Sigmoid colon (tissue), 7 donors: Measurements from ENCODE around the gene UNC5A. TPM values are rescaled to one million over a fixed set of nuclear protein-coding genes. Genes with fewer than 3 reads are reported as not detected.

ENCODE experiments used
- DNase-seq: peaks from one replicate; pipeline ENCODE4 v3.0.0-alpha.2; 2019
- H3K27ac ChIP-seq, 4 donors: fragments of 200-600 bp; sonication (generic); one replicate each; pipeline ENCODE4 v1.5.1; 2016 to 2019; ENCODE audit warnings: mild to moderate bottlenecking in 1 of 4
- H3K27me3 ChIP-seq, 3 donors: fragments of 200-600 bp; sonication (generic); one replicate each; pipeline ENCODE4 v1.5.1; 2019; ENCODE audit warnings: mild to moderate bottlenecking in 1 of 3
- H3K36me3 ChIP-seq, 4 donors: fragments of 200-600 bp; sonication (generic); one replicate each; pipeline ENCODE4 v1.5.1; 2016 to 2019
- H3K4me1 ChIP-seq, 4 donors: fragments of 200-600 bp; sonication (generic); one replicate each; pipeline ENCODE4 v1.5.1; 2017 to 2019
- H3K4me3 ChIP-seq, 4 donors: fragments of 200-600 bp; sonication (generic); one replicate each; pipeline ENCODE4 v1.5.1; 2017 to 2019; ENCODE audit warnings: mild to moderate bottlenecking in 2 of 4, moderate library complexity in 1 of 4
- H3K9me3 ChIP-seq, 4 donors: fragments of 200-600 bp in 3 of 4; sonication (generic) in 3 of 4; one replicate each; pipeline versions ENCODE4 v1.5.1 to v1.6.1; 2013 to 2019
- CTCF ChIP-seq, 4 experiments: fragments of 450-650 bp in 3 of 4; fragments of 200-600 bp in 1 of 4; IDR thresholded peaks; one replicate each; pipeline ENCODE4 v1.5.1; 2016 to 2019; ENCODE audit warnings: antibody characterized with exemption in 4 of 4, mild to moderate bottlenecking in 3 of 4, moderate library complexity in 2 of 4
- EP300 ChIP-seq, 4 donors: sonication (generic); formaldehyde crosslinking; IDR thresholded peaks; one replicate each; pipeline ENCODE4 v1.6.1; 2017; ENCODE audit warnings: antibody characterized with exemption in 4 of 4
- POLR2A ChIP-seq, 2 donors: fragments of 450-650 bp; IDR thresholded peaks; one replicate each; pipeline ENCODE4 v1.6.1; 2016; ENCODE audit warnings: antibody characterized with exemption in 2 of 2, mild to moderate bottlenecking in 2 of 2, moderate library complexity in 2 of 2
- POLR2AphosphoS5 ChIP-seq, 4 donors: sonication (generic); formaldehyde crosslinking; IDR thresholded peaks; one replicate each; pipeline ENCODE4 v1.6.1; 2017; ENCODE audit warnings: antibody characterized with exemption in 4 of 4
- WGBS, 2 donors: extraction: QIAGEN DNeasy Blood & Tissue Kit; methylation state at CpG; one replicate each; pipeline ENCODE4 v1.1.7; 2013; 5-methylcytosine and 5-hydroxymethylcytosine counted together
- intact Hi-C: fragments of 100-400 bp; cut with DNase I; formaldehyde crosslinking; loops from one replicate; pipeline ENCODE4 v1.15.1; 2023
- polyA plus RNA-seq, 3 donors: library from polyadenylated mRNA; stranded (reverse); fragments of 200-250 nt; gene quantifications; one replicate each; pipeline ENCODE4 v1.2.3, GENCODE V29; 2013
- total RNA-seq, 4 donors: library from RNA; depleted of rRNA; stranded (reverse); fragments of >200 nt; gene quantifications; one replicate each; pipeline ENCODE4 v1.1.0, GENCODE V29; 2016
- donor health status: healthy with polysubstance abuse.
- donor health status: Bipolar disorder and iron deficiency.
- donor health status: healthy.

UNC5A gene
- total and polyA plus RNA-seq, 7 donors: 0.34 to 0.60 TPM; not detected in 5

- peak; percentile 29 for DNase-seq
- no peak overlapping the region for H3K4me3 ChIP-seq
- H3K4me1 ChIP-seq: no peaks in the 10 kb centered on the region
- H3K36me3 ChIP-seq: no peaks in the 10 kb centered on the region
- TF ChIP-seq POLR2AphosphoS5 (IDR thresholded peaks at IDR 0.05) (no peak), EP300 (IDR thresholded peaks at IDR 0.05) (no peak), CTCF (IDR thresholded peaks at IDR 0.05) (no peak), POLR2A (IDR thresholded peaks at IDR 0.05) (no peak)
- no peaks in the 10 kb centered on the region for H3K9me3 ChIP-seq
- intact Hi-C loops: no loop called here
- no peak overlapping the region for H3K27ac ChIP-seq
- peaks cover 0 to 36% (median 11%) of the 10 kb centered on the region in 3 donors for H3K27me3 ChIP-seq
- WGBS, 2 donors: 11 to 46% methylated on average over 14 of the region's 14 CpGs
Observed at GRCh38 chr5:176781054-176781375, 29.3 kb upstream of the UNC5A start.

- no peaks in the 10 kb centered on the region for H3K36me3 ChIP-seq
- intact Hi-C loops: no loop called here
- no peak overlapping the region for H3K27ac ChIP-seq
- H3K4me1 ChIP-seq: no peaks in the 10 kb centered on the region
- H3K9me3 ChIP-seq: no peaks in the 10 kb centered on the region
- TF ChIP-seq POLR2A (IDR thresholded peaks at IDR 0.05): no peak
- TF ChIP-seq EP300 (IDR thresholded peaks at IDR 0.05): no peak
- no peak for TF ChIP-seq POLR2AphosphoS5 (IDR thresholded peaks at IDR 0.05)
- TF ChIP-seq CTCF (IDR thresholded peaks at IDR 0.05): no peak
- no peak overlapping the region for H3K4me3 ChIP-seq
- H3K27me3 ChIP-seq: peaks cover 0 to 45% (median 11%) of the 10 kb centered on the region in 3 donors
- DNase-seq: peak; percentile 59
- WGBS, 2 donors: 79 to 82% methylated on average over 17 of the region's 17 CpGs
Observed at GRCh38 chr5:176781638-176782570, 28.5 kb upstream of the UNC5A start.

- Histone ChIP-seq H3K27ac (no peak overlapping the region), H3K9me3 (no peaks in the 10 kb centered on the region), H3K4me3 (no peak overlapping the region), H3K4me1 (no peaks in the 10 kb centered on the region), H3K36me3 (no peaks in the 10 kb centered on the region), H3K27me3 (peaks cover 0 to 66% (median 18%) of the 10 kb centered on the region in 3 donors)
- no peak for TF ChIP-seq POLR2A (IDR thresholded peaks at IDR 0.05)
- no peak for TF ChIP-seq CTCF (IDR thresholded peaks at IDR 0.05)
- no peak for TF ChIP-seq POLR2AphosphoS5 (IDR thresholded peaks at IDR 0.05)
- no peak for TF ChIP-seq EP300 (IDR thresholded peaks at IDR 0.05)
- DNase-seq: peak; percentile 39
- WGBS, 2 donors: 21 to 30% methylated on average over 15 of the region's 15 CpGs
- intact Hi-C loops: no loop called here
Observed at GRCh38 chr5:176784218-176785165, 25.9 kb upstream of the UNC5A start.

GRCh38 chr5:176785184-176786145 lies 24.9 kb upstream of the UNC5A start:
- Histone ChIP-seq H3K4me1 (no peaks in the 10 kb centered on the region), H3K27me3 (peaks cover 0 to 68% (median 18%) of the 10 kb centered on the region in 3 donors), H3K9me3 (no peaks in the 10 kb centered on the region), H3K4me3 (no peak overlapping the region), H3K36me3 (no peaks in the 10 kb centered on the region), H3K27ac (no peak overlapping the region)
- intact Hi-C loops: no loop called here
- DNase-seq: peak; percentile 46
- 44 to 53% methylated on average over 27 of the region's 27 CpGs for WGBS, 2 donors
- TF ChIP-seq POLR2A (IDR thresholded peaks at IDR 0.05) (no peak), POLR2AphosphoS5 (IDR thresholded peaks at IDR 0.05) (no peak), CTCF (IDR thresholded peaks at IDR 0.05) (no peak), EP300 (IDR thresholded peaks at IDR 0.05) (no peak)
